Stimulated activated CD4-positive, alpha-beta T cell treated with anti-CD3 and anti-CD28 coated beads, Interleukin-2, amount 100 ng/mL, for 24 hours (primary cell): Measurements from ENCODE around the gene IGFLR1.
"Not testable (repeated sequence)": the region's sequence is repeated elsewhere in the genome, so short reads cannot be mapped to it uniquely, and the experiment has no call there.

Experiments used
- DNase-seq, 2 donors: peaks; one replicate each; pipeline ENCODE4 v3.0.0-alpha.2; 2020

Gene IGFLR1

GRCh38 chr19:35739275-35740107, 2.8 kb downstream of the IGFLR1 start:
- no peak for DNase-seq

- DNase-seq, result no peak
These were observed 3.4 kb downstream of the IGFLR1 start for GRCh38 chr19:35738887-35739229.

- DNase-seq, result no peak
These were observed 4.0 kb downstream of the IGFLR1 start for GRCh38 chr19:35738021-35738886.

- no peak for DNase-seq
These were observed 5.1 kb downstream of the IGFLR1 start for GRCh38 chr19:35736913-35737886.

DNA sequence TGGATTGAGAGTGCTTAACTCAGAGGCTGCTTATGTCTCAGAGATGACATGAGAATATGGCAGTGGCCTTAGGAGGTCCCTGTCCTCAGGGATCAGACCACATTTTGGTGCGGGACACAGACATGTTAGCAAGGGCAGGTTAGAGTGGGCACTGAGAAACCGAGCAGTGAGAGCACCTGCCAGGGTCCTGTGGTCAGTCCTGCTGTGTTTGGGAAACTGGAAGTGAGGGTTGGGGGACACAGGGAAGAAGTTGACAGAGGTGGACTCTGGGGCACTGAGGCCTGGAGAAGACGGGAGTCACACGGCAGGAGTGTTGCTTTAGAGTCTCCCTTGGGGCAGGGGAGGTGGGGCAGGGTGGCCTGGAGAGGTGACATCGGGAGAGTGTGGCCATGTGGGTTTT, 7.4 kb downstream of the IGFLR1 start:
- DNase-seq, result no peak

DNA sequence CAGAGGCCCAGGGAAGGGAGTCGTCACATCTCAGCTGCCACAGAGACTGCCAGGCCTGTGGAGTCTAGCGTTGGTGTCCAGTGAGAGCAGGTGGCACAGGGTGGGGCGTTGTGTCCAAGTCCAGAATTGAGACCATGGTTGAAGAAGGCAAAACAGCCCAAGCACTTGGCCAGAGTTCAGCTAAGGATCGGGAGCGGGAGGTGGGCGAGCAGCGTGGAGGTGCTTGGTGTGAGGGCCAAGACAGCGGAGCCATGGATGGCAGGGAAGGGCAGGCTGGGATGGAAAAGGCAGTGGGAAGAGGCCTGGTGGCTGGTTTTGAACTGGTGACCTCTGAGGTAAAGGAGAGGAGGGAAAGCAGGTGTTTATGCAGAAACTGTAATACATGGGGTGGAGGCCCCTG, 8.0 kb downstream of the IGFLR1 start:
- DNase-seq, result no peak

DNA sequence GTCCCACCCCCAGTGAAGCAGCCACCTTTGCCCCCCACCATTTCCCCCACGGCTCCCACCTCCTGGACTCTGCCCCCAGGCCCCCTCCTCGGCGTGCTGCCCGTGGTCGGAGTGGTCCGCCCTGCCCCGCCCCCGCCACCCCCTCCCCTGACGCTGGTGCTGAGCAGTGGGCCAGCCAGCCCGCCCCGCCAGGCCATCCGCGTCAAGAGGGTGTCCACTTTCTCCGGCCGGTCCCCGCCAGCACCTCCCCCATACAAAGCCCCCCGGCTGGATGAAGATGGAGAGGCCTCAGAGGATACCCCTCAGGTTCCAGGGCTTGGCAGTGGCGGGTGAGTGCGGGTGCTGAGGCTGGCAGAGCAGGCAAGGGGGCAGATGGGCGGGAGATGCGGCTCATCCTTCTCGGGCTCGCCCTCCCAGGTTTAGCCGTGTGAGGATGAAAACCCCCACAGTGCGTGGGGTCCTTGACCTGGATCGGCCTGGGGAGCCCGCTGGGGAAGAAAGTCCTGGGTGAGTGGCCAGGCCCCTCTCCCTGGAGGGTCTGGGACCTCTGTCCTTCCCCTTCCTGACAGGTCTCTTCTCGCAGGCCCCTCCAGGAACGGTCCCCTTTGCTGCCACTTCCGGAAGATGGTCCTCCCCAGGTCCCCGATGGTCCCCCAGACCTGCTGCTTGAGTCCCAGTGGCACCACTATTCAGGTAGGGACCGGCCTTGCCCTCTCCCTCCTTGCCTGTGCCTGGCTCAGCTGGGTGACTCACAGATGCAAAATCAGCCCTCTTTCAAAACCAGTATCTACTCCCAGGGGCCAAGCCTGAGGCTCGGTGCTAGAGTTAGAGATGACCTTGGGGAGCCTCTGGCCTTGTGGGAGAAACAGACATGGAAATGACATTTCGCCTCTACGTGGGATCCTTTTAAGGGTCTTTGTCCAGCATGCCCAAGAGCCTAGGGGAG, 8.8 kb downstream of the IGFLR1 start:
- no peak for DNase-seq

DNA sequence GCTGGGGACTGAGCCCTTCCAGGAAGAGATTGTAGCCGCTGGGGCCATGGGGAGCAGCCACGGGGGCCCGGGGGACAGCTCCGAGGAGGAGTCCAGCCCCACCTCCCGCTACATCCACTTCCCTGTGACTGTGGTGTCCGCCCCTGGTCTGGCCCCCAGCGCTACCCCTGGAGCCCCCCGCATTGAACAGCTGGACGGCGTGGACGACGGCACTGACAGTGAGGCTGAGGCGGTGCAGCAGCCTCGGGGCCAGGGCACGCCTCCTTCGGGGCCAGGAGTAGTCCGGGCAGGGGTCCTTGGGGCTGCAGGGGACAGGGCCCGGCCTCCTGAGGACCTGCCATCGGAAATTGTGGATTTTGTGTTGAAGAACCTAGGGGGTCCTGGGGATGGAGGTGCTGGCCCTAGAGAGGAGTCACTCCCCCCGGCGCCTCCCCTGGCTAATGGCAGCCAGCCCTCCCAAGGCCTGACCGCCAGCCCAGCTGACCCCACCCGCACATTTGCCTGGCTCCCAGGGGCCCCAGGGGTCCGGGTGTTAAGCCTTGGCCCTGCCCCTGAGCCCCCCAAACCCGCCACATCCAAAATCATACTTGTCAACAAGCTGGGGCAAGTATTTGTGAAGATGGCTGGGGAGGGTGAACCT, 9.6 kb downstream of the IGFLR1 start:
- no peak for DNase-seq

DNA sequence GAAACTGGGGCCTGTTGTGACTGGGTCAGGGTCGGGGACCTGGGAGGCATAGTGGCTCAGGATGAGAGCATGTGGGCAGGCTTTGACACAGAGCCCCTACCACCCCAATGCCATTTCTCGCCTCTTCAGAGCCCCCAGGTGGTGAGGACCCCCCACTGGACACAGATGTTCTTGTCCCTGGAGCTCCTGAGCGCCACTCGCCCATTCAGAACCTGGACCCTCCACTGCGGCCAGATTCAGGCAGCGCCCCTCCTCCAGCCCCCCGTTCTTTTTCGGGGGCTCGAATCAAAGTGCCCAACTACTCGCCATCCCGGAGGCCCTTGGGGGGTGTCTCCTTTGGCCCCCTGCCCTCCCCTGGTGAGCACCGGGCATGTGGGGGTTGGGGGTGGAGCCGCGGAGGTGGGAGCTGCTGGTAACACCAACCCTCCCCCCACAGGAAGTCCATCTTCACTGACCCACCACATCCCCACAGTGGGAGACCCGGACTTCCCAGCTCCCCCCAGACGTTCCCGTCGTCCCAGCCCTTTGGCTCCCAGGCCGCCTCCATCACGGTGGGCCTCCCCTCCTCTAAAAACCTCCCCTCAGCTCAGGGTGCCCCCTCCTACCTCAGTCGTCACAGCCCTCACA, 10.4 kb downstream of the IGFLR1 start:
- no peak for DNase-seq

GRCh38 chr19:35731353-35731752, 10.9 kb downstream of the IGFLR1 start:
- no peak for DNase-seq

GRCh38 chr19:35730326-35730725, 11.9 kb downstream of the IGFLR1 start:
- DNase-seq, result no peak

- no peak for DNase-seq
These were observed 12.5 kb downstream of the IGFLR1 start for GRCh38 chr19:35729763-35730162.

DNA sequence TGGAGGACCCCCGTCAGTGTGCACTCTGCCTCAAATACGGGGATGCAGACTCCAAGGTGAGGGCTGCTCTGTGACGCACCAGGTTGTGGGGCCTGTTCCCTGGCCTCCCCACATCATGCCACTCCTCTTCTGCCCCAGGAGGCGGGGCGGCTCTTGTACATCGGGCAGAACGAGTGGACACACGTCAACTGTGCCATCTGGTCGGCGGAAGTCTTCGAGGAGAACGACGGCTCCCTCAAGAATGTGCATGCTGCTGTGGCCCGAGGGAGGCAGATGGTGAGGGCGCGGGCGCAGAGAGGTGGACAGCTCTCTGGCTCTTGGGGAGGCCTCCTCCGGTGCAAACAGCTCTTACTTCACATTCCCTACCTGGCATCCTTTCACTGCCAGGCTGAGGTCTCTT, 13.2 kb downstream of the IGFLR1 start:
- no peak for DNase-seq

GRCh38 chr19:35727956-35728706, 14.1 kb downstream of the IGFLR1 start:
- no peak for DNase-seq

DNA sequence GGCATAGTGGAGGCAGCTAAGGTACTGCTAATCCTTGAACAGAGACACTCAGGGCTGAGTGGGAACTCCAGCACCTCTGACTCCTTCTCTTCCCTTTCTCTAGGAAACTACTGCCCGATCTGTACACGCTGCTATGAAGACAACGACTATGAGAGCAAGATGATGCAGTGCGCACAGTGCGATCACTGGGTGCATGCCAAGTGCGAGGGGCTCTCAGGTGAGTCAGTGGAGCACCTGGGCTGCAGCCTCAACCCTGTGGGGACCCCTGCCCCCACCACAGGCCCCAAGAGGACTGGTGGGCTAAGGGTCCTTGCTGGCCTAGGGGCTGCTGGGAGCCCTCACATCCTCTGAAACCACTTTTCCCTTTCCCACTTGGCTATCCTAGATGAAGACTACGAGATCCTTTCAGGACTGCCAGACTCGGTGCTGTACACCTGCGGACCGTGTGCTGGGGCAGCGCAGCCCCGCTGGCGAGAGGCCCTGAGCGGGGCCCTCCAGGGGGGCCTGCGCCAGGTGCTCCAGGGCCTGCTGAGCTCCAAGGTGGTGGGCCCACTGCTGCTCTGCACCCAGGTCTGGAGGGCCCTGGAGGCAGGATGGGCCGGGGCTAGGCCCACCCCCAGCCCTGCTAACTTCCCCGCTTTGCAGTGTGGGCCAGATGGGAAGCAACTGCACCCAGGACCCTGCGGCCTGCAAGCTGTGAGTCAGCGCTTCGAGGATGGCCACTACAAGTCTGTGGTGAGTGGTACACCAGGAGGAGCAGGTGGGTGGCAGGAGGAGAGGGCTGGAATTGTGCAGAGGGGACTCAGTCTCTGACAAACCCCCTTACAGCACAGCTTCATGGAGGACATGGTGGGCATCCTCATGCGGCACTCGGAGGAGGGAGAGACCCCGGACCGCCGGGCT, 14.9 kb downstream of the IGFLR1 start:
- no peak for DNase-seq

- DNase-seq, result no peak
These were observed 16.9 kb downstream of the IGFLR1 start for GRCh38 chr19:35725216-35725861.

DNA sequence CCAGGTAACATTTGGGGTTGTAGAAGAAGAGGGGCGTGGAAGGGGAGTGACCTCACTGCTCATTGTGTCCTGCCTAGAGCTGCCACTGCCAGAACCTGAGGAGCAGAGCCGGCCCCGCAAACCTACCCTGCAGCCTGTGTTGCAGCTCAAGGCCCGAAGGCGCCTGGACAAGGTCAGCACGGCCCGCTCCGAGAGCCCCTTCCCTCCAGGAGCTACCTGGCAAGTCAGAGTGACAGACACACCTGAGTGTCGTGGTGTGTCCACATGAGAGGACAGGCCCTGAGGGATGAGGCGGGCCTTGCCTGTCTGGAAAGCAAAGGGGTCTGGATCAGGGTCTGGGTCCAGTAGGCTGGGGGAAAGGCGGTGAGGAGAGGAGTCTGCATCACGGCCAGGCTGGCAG, 17.7 kb downstream of the IGFLR1 start:
- DNase-seq, result no peak

DNA sequence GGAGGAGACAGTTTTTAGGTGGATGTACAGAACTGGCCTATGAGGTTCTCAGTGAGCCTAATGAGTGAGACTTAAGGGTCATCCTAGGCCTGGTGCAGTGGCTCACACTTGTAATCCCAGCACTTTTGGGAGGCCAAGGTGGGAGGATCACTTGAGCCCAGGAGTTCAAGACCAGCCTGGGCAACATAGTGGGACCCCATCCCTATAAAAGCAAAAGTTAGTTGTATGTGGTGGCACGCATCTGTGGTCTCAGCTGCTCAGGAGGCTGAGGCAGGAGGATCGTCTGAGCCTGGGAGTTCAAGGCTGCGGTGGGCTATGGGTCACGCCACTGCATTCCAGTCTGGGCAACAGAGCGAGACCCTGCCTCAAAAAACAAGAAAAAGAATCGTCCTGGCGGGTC, 18.1 kb downstream of the IGFLR1 start:
- DNase-seq, result not testable (repeated sequence)
